Pancreas (tissue), 10 donors: Measurements from ENCODE around the gene UTY. TPM values are rescaled to one million over a fixed set of nuclear protein-coding genes. Genes with fewer than 3 reads are reported as not detected.

Experiments
- ATAC-seq, 4 donors: fragments of 200-7000 bp; cut with Tn5 transposase; one replicate each; pipeline versions ENCODE4 v1.8.0 to v1.9.1; 2020; ENCODE audit warnings: mild to moderate bottlenecking in 4 of 4, moderate library complexity in 4 of 4
- DNase-seq, 6 donors: peaks; one replicate each; pipeline ENCODE4 v3.0.0-alpha.2; 2020
- FAIRE-seq: peaks from 2 replicates; lab custom pipeline; 2012; peaks lifted over from hg19 to GRCh38; lab: Jason Lieb, UNC
- H3K27ac ChIP-seq, 4 donors: fragments of 200-600 bp; sonication (generic); 1 replicate in 3 of 4; 2 replicates in 1 of 4; pipeline versions ENCODE4 v1.5.0 to v1.8.0; 2020
- H3K27me3 ChIP-seq, 4 donors: fragments of 200-600 bp; one replicate each; pipeline ENCODE4 v1.8.0; 2021
- H3K36me3 ChIP-seq, 3 donors: fragments of 200-600 bp; sonication (generic) in 1 of 3; one replicate each; pipeline versions ENCODE4 v1.5.0 to v1.8.0; 2020 to 2021
- H3K4me1 ChIP-seq, 3 donors: fragments of 200-600 bp; one replicate each; pipeline ENCODE4 v1.8.0; 2021
- H3K4me3 ChIP-seq, 4 donors: fragments of 200-600 bp; sonication (generic) in 2 of 4; one replicate each; pipeline versions ENCODE4 v1.5.0 to v1.8.0; 2020 to 2021
- H3K9me3 ChIP-seq, 4 donors: fragments of 200-600 bp; one replicate each; pipeline ENCODE4 v1.8.0; 2021
- CTCF ChIP-seq, 4 donors: fragments of 200-600 bp; sonication (generic) in 3 of 4; IDR thresholded peaks; one replicate each; pipeline versions ENCODE4 v1.5.0 to v1.8.0; 2021; ENCODE audit warnings: antibody characterized with exemption in 4 of 4
- WGBS, 2 donors: extraction: QIAGEN DNeasy Blood & Tissue Kit; methylation state at CpG; one replicate each; pipeline ENCODE4 v1.1.7; 2013; 5-methylcytosine and 5-hydroxymethylcytosine counted together
- intact Hi-C, 3 donors: fragments of 100-400 bp; cut with DNase I; formaldehyde crosslinking; loops; one replicate each; pipeline versions ENCODE4 v1.11.1 to v1.14.2; 2022
- polyA plus RNA-seq, 2 donors: library from polyadenylated mRNA; stranded (reverse); fragments of 200-250 nt; gene quantifications; one replicate each; pipeline ENCODE4 v1.2.3, GENCODE V29; 2013
- total RNA-seq, 6 donors: library from RNA; stranded (reverse); fragmentation: NEBNext Ultra II Directional in 4 of 6; extraction: Animal tissue kit (Norgen Biotek cat#: 25700) in 4 of 6; gene quantifications; one replicate each; pipeline versions ENCODE4 v1.2.1 to v1.2.4, GENCODE V29; 2021 to 2023
- donor health status: healthy with polysubstance abuse.
- donor health status: DM: no; HTN: no; CAD: no; lungs with moderate emphysema.
- donor health status: DM: no; HTN: no; CAD: no.
- donor health status: control.
- donor health status: control.
- donor health status: Bipolar disorder and iron deficiency.
- donor health status: DM: yes; HTN: yes; CAD: no.
- donor health status: DM: no; HTN: no; CAD: no.
- donor health status: DM: no; HTN: no; CAD: no.
- donor health status: DM: yes; HTN: yes; CAD: no.

The UTY gene
- total and polyA plus RNA-seq, 8 donors: 0.09 to 12.0 (median 2.7) TPM; not detected in 5

GRCh38 chrY:13361656-13362636 is 117.9 kb downstream of the UTY start:
- H3K4me3 ChIP-seq: no peak overlapping the region
- no peak for TF ChIP-seq CTCF (IDR thresholded peaks at IDR 0.05)
- no peak for FAIRE-seq
- H3K9me3 ChIP-seq: no peaks in the 10 kb centered on the region
- H3K27me3 ChIP-seq: no peaks in the 10 kb centered on the region
- WGBS, 2 donors: 91% methylated on average over 2 of the region's 2 CpGs; no CpG with 5 or more reads in 1 of the 2 donors
- ATAC-seq: no peak
- no peak for DNase-seq
- intact Hi-C loops: no loop called here
- H3K36me3 ChIP-seq: no peaks in the 10 kb centered on the region
- no peaks in the 10 kb centered on the region for H3K4me1 ChIP-seq
- H3K27ac ChIP-seq: no peak overlapping the region

GRCh38 chrY:13351443-13351842 is 128.4 kb downstream of the UTY start:
- intact Hi-C loops: no loop called here
- Histone ChIP-seq H3K36me3 (no peaks in the 10 kb centered on the region), H3K27me3 (no peaks in the 10 kb centered on the region), H3K4me1 (no peaks in the 10 kb centered on the region), H3K4me3 (no peak overlapping the region), H3K27ac (no peak overlapping the region), H3K9me3 (no peaks in the 10 kb centered on the region)
- no peak for TF ChIP-seq CTCF (IDR thresholded peaks at IDR 0.05)
- FAIRE-seq (no peak), ATAC-seq (no peak), DNase-seq (no peak)
- WGBS, 2 donors: 88% methylated on average over 4 of the region's 4 CpGs; no CpG with 5 or more reads in 1 of the 2 donors

DNA sequence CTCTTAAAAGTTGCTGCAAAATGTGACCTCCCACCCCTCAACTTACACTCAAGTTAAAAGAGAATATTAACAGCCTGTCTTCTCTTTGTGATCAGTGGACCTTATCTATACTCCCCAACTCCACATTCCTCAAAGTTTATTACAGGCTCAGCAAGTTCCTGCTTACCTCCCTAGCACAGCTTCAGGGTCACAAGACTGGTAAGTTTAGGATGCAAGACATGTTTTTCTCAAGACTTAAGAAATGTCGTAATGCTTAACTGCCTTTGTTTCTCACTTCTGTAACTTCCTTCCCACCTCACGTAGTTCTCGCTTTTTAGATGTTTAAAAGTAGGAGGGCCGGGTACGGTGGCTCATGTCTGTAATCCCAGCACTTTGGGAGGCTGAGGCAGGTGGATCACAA is 132.7 kb downstream of the UTY start:
- WGBS, 2 donors: 93% methylated on average over 5 of the region's 5 CpGs; no CpG with 5 or more reads in 1 of the 2 donors
- TF ChIP-seq CTCF (IDR thresholded peaks at IDR 0.05): no peak
- no peak for DNase-seq
- no peak for ATAC-seq
- no peaks in the 10 kb centered on the region for H3K4me1 ChIP-seq
- no peaks in the 10 kb centered on the region for H3K27me3 ChIP-seq
- intact Hi-C loops: no loop called here
- no peak overlapping the region for H3K27ac ChIP-seq
- H3K36me3 ChIP-seq: no peaks in the 10 kb centered on the region
- no peaks in the 10 kb centered on the region for H3K9me3 ChIP-seq
- H3K4me3 ChIP-seq: no peak overlapping the region
- no peak for FAIRE-seq

GRCh38 chrY:13345549-13345948 is 134.3 kb downstream of the UTY start:
- FAIRE-seq (no peak), DNase-seq (no peak), ATAC-seq (no peak)
- Histone ChIP-seq H3K27me3 (no peaks in the 10 kb centered on the region), H3K4me1 (no peaks in the 10 kb centered on the region), H3K27ac (no peak overlapping the region), H3K4me3 (no peak overlapping the region), H3K9me3 (no peaks in the 10 kb centered on the region), H3K36me3 (no peaks in the 10 kb centered on the region)
- intact Hi-C loops: no loop called here
- TF ChIP-seq CTCF (IDR thresholded peaks at IDR 0.05): no peak
- WGBS, 2 donors: 97% methylated on average over 3 of the region's 3 CpGs; no CpG with 5 or more reads in 1 of the 2 donors
